ENCODE measurements around the gene LTBP1.

DNA sequence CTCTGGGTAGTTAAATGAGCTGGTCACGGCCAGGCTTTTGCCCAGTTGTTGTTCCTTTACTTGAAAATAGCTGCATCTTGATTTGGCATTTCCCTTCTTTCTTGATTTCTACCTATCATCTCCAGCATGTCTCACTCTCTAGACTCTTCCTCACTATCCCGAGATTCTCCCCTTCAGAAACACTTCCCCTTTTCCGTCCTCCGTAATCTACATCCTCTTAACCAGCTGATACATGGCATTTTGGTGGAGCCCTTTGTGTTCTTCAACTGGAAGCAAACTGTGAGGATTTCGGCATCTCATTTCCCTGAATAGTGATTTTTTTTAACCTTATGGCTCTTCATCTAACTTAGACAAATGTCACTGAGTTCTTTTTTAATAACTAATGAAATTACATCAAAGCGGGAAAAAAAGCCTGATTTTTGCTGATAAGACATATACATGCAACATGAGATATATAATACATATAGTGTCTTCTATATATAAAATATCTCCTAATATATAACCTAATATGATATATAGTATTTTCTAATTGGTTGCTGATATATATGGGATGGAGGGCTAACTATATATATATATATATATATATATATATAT lies 309.5 kb downstream of the LTBP1 start:
- TF ChIP-seq, protein P1, sequence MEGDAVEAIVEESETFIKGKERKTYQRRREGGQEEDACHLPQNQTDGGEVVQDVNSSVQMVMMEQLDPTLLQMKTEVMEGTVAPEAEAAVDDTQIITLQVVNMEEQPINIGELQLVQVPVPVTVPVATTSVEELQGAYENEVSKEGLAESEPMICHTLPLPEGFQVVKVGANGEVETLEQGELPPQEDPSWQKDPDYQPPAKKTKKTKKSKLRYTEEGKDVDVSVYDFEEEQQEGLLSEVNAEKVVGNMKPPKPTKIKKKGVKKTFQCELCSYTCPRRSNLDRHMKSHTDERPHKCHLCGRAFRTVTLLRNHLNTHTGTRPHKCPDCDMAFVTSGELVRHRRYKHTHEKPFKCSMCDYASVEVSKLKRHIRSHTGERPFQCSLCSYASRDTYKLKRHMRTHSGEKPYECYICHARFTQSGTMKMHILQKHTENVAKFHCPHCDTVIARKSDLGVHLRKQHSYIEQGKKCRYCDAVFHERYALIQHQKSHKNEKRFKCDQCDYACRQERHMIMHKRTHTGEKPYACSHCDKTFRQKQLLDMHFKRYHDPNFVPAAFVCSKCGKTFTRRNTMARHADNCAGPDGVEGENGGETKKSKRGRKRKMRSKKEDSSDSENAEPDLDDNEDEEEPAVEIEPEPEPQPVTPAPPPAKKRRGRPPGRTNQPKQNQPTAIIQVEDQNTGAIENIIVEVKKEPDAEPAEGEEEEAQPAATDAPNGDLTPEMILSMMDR (IDR thresholded peaks at IDR 0.05) = no peak
- no peak for TF ChIP-seq POLR2A (IDR thresholded peaks at IDR 0.05)
